BE2C (cell line): ENCODE results near the gene GAGE12D. TPM values are rescaled to one million over a fixed set of nuclear protein-coding genes. Genes with fewer than 3 reads are reported as not detected.
"Not testable (repeated sequence)": the region's sequence is repeated elsewhere in the genome, so short reads cannot be mapped to it uniquely, and the experiment has no call there.

Source experiments
- DNase-seq: peaks from one replicate; pipeline ENCODE4 v3.0.0-alpha.2; 2020
- H3K27me3 ChIP-seq: fragments of 250-450 bp; sonication (Bioruptor Pico); 2 replicates; pipeline ENCODE4 v1.5.1; 2020; ENCODE audit warnings: mild to moderate bottlenecking
- H3K36me3 ChIP-seq: fragments of 250-450 bp; sonication (Bioruptor Pico); 2 replicates; pipeline ENCODE4 v1.5.1; 2020; ENCODE audit warnings: mild to moderate bottlenecking
- H3K4me1 ChIP-seq: fragments of 250-450 bp; sonication (Bioruptor Pico); 2 replicates; pipeline ENCODE4 v1.5.1; 2020
- H3K4me3 ChIP-seq: 2 replicates; pipeline ENCODE4 v1.5.1; 2011; ENCODE audit warnings: low read depth, low read length
- H3K9me3 ChIP-seq: fragments of 250-450 bp; sonication (Bioruptor Pico); 2 replicates; pipeline ENCODE4 v1.5.1; 2020
- polyA plus RNA-seq: library from polyadenylated mRNA; unstranded; fragments of >200 nt; gene quantifications from one replicate; pipeline ENCODE4 v1.2.1, GENCODE V29; 2012; ENCODE audit warnings: low read depth, missing spikeins; ENCODE audit not compliant: insufficient read length, insufficient read depth

The GAGE12D gene, protein sequence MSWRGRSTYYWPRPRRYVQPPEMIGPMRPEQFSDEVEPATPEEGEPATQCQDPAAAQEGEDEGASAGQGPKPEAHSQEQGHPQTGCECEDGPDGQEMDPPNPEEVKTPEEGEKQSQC
- polyA plus RNA-seq = not detected

DNA sequence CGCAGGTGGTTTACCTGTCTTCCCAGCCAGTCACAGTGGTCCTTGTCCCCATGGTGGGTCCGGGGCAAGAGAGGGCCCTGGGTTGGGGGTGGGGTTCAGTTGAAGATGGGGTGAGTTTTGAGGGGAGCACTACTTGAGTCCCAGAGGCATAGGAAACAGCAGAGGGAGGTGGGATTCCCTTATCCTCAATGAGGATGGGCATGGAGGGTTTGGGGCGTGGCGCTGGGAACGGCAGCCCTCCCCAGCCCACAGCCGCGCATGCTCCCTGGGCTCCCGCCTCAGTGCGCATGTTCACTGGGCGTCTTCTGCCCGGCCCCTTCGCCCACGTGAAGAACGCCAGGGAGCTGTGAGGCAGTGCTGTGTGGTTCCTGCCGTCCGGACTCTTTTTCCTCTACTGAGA lies at the start of gene GAGE12D:
Gene GAGE12D, plus strand, starts transcription at position 301 of the 400 bp plus-strand sequence. CDS start 1,155 bp downstream, outside the sequence.
- H3K4me3 ChIP-seq, DNase-seq, H3K27me3 ChIP-seq, H3K36me3 ChIP-seq, H3K4me1 ChIP-seq, H3K9me3 ChIP-seq: not testable (repeated sequence)

DNA sequence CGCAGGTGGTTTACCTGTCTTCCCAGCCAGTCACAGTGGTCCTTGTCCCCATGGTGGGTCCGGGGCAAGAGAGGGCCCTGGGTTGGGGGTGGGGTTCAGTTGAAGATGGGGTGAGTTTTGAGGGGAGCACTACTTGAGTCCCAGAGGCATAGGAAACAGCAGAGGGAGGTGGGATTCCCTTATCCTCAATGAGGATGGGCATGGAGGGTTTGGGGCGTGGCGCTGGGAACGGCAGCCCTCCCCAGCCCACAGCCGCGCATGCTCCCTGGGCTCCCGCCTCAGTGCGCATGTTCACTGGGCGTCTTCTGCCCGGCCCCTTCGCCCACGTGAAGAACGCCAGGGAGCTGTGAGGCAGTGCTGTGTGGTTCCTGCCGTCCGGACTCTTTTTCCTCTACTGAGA lies 9.7 kb upstream of the GAGE12D start, which contains the start of gene GAGE12C:
Gene GAGE12C, plus strand, starts transcription at position 301 of the 400 bp plus-strand sequence. CDS start 1,155 bp downstream, outside the sequence.
- H3K4me1 ChIP-seq, H3K9me3 ChIP-seq, H3K4me3 ChIP-seq, DNase-seq, H3K27me3 ChIP-seq, H3K36me3 ChIP-seq: not testable (repeated sequence)

GRCh38 chrX:49550989-49551388 lies 9.5 kb downstream of the GAGE12D start, which contains the start of gene GAGE12E:
GAGE12E (plus strand) TSS chrX:49551289; CDS start chrX:49552444, 1,155 bp downstream.
- not testable (repeated sequence) for H3K4me1 ChIP-seq, H3K9me3 ChIP-seq, H3K36me3 ChIP-seq, DNase-seq, H3K4me3 ChIP-seq, H3K27me3 ChIP-seq

GRCh38 chrX:49560542-49560941 lies 19.0 kb downstream of the GAGE12D start, which contains the start of gene GAGE12F:
GAGE12F (plus strand) TSS chrX:49560842; CDS start chrX:49561997, 1,155 bp downstream.
- not testable (repeated sequence) for H3K9me3 ChIP-seq, H3K4me1 ChIP-seq

GRCh38 chrX:49568728-49569127 lies 27.2 kb downstream of the GAGE12D start:
- H3K27me3 ChIP-seq, DNase-seq, H3K4me1 ChIP-seq, H3K9me3 ChIP-seq, H3K4me3 ChIP-seq, H3K36me3 ChIP-seq: not testable (repeated sequence)

More at GRCh38 chrX:49560542-49560941, 19.0 kb downstream of the GAGE12D start, which contains the start of gene GAGE12F:
- not testable (repeated sequence) for H3K36me3 ChIP-seq, DNase-seq, H3K27me3 ChIP-seq, H3K4me3 ChIP-seq

DNA sequence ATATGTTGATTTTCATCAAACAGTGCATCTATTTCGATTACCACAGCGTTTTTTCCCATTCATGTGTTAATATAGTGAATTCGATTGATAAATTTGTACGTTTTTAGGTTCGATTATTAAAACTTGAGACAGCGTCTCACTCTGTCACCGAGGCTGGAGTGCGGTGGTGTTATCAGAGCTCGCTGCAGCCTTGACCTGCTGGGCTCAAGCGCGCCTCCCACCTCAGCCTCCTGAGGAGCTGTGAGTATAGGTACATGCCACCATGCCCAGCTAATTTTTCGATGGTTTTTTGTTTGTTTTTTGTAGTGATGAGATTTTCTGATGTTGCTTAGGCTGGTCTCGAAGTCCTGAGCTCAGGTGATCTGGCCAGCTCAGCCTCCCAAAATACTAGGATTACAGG lies 27.6 kb downstream of the GAGE12D start:
- H3K36me3 ChIP-seq, H3K27me3 ChIP-seq, H3K9me3 ChIP-seq, DNase-seq, H3K4me1 ChIP-seq, H3K4me3 ChIP-seq: not testable (repeated sequence)

GRCh38 chrX:49570100-49570499 lies 28.6 kb downstream of the GAGE12D start, which contains the start of gene GAGE12G:
GAGE12G (plus strand) TSS chrX:49570400; CDS start chrX:49571555, 1,155 bp downstream.
- not testable (repeated sequence) for H3K36me3 ChIP-seq, H3K4me1 ChIP-seq, H3K27me3 ChIP-seq, H3K9me3 ChIP-seq, DNase-seq, H3K4me3 ChIP-seq

- DNase-seq, H3K27me3 ChIP-seq, H3K9me3 ChIP-seq, H3K4me1 ChIP-seq, H3K36me3 ChIP-seq, H3K4me3 ChIP-seq: not testable (repeated sequence)
Observed at GRCh38 chrX:49579649-49580048, 38.1 kb downstream of the GAGE12D start, which contains the start of gene GAGE12H. GAGE12H (plus strand) TSS chrX:49579949; CDS start chrX:49581104, 1,155 bp downstream.

- H3K27me3 ChIP-seq, H3K4me3 ChIP-seq, H3K9me3 ChIP-seq, H3K4me1 ChIP-seq, DNase-seq, H3K36me3 ChIP-seq: not testable (repeated sequence)
Observed at GRCh38 chrX:49589196-49589595, 47.7 kb downstream of the GAGE12D start, which contains the start of gene GAGE2A. GAGE2A (plus strand) TSS chrX:49589496; CDS start chrX:49590651, 1,155 bp downstream.

GRCh38 chrX:49589769-49590478 lies 48.4 kb downstream of the GAGE12D start:
- not testable (repeated sequence) for H3K4me1 ChIP-seq, H3K36me3 ChIP-seq, H3K4me3 ChIP-seq, H3K9me3 ChIP-seq, H3K27me3 ChIP-seq
- DNase-seq = peak; percentile 22

DNA sequence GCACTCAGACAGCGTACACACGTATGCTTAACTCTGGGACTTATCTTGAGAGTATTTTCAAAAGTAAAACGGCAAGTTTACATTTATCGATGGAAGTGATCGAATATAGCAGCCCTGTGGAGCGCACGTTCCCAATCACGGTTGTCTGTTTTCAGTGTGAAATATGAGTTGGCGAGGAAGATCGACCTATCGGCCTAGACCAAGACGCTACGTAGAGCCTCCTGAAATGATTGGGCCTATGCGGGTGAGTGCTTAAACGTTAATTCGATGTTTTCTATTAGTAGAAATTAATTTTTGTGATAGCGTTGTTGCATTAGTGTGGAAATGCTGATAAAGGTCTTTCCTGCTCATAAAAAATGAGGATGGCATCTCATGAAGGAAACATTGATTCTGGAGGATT lies 49.0 kb downstream of the GAGE12D start:
- not testable (repeated sequence) for H3K27me3 ChIP-seq, H3K4me1 ChIP-seq, H3K4me3 ChIP-seq, DNase-seq, H3K36me3 ChIP-seq, H3K9me3 ChIP-seq
